Cardiac fibroblast (primary cell): Measurements from ENCODE around the gene PHACTR1.
A peak's percentile ranks its signal among the peaks of the same experiment; 100 is the strongest.

Source experiments
- DNase-seq, 2 donors: peaks; one replicate each; pipeline versions ENCODE4 v3.0.0 to v3.0.0-alpha.2; 2010; ENCODE audit warnings: low read depth in 2 of 2
- H3K4me3 ChIP-seq, 2 donors: replicated peaks in 1 of 2; 1 replicate in 1 of 2; 2 replicates in 1 of 2; pipeline ENCODE4 v1.5.1; 2011; ENCODE audit warnings: low read depth in 2 of 2, low read length in 2 of 2, mild to moderate bottlenecking in 2 of 2, moderate library complexity in 1 of 2
- CTCF ChIP-seq: IDR thresholded peaks from one replicate; pipeline ENCODE4 v1.5.1; 2011; ENCODE audit warnings: low read depth, mild to moderate bottlenecking, low read length, inconsistent platforms

PHACTR1 gene

GRCh38 chr6:13217206-13217905, 500.8 kb downstream of the PHACTR1 start:
- H3K4me3 ChIP-seq: no peak overlapping the region
- DNase-seq: peak; percentile 21 to 57
- no peak for TF ChIP-seq CTCF

GRCh38 chr6:13220266-13220665, 503.7 kb downstream of the PHACTR1 start:
- H3K4me3 ChIP-seq: no peak overlapping the region
- no peak for TF ChIP-seq CTCF

GRCh38 chr6:13222048-13222447, 505.5 kb downstream of the PHACTR1 start:
- TF ChIP-seq CTCF: no peak
- DNase-seq: no peak
- no peak overlapping the region for H3K4me3 ChIP-seq

More at GRCh38 chr6:13220266-13220665, 503.7 kb downstream of the PHACTR1 start:
- no peak for DNase-seq

- no peak for DNase-seq
- no peak overlapping the region for H3K4me3 ChIP-seq
- no peak for TF ChIP-seq CTCF
These were observed 509.5 kb downstream of the PHACTR1 start for GRCh38 chr6:13226071-13226470.

GRCh38 chr6:13228264-13229204, 512.0 kb downstream of the PHACTR1 start:
- no peak for TF ChIP-seq CTCF
- H3K4me3 ChIP-seq: no peak overlapping the region
- no peak for DNase-seq

- no peak overlapping the region for H3K4me3 ChIP-seq
- no peak for TF ChIP-seq CTCF
- DNase-seq: peak; percentile 19 to 31
These were observed 512.9 kb downstream of the PHACTR1 start for GRCh38 chr6:13229205-13230085.
